NT2/D1 (cell line): Measurements from ENCODE around the gene LOXHD1.

Source experiments
- DNase-seq: peaks from one replicate; pipeline ENCODE4 v3.0.0-alpha.2; 2011; ENCODE audit warnings: low read depth, low spot score
- H3K27me3 ChIP-seq: 2 replicates; pipeline ENCODE4 v1.6.0; 2011; ENCODE audit warnings: mild to moderate bottlenecking; ENCODE audit not compliant: insufficient read length, insufficient read depth
- H3K36me3 ChIP-seq: 2 replicates; pipeline ENCODE4 v1.6.1; 2011; ENCODE audit warnings: mild to moderate bottlenecking, low read length, mixed read lengths; ENCODE audit not compliant: insufficient read depth, insufficient read length
- H3K4me1 ChIP-seq: 2 replicates; pipeline ENCODE4 v1.5.1; 2011; ENCODE audit not compliant: insufficient read depth, insufficient read length
- H3K4me3 ChIP-seq: 2 replicates; pipeline ENCODE4 v1.5.1; 2011; ENCODE audit warnings: low read depth; ENCODE audit not compliant: insufficient read length
- H3K9ac ChIP-seq: 2 replicates; pipeline ENCODE4 v1.6.0; 2011; ENCODE audit warnings: low read depth; ENCODE audit not compliant: insufficient read length
- H3K9me3 ChIP-seq: 2 replicates; pipeline ENCODE4 v1.5.1; 2011; ENCODE audit warnings: mild to moderate bottlenecking, low read length; ENCODE audit not compliant: insufficient read depth
- SUZ12 ChIP-seq: IDR thresholded peaks from 2 replicates; pipeline ENCODE4 v1.6.1; 2011; ENCODE audit not compliant: insufficient read length, insufficient read depth; ENCODE audit errors: extremely low read depth
- YY1 ChIP-seq: IDR thresholded peaks from 2 replicates; pipeline ENCODE4 v1.6.1; 2011; ENCODE audit not compliant: insufficient read length, insufficient read depth
- ZNF274 ChIP-seq: IDR thresholded peaks from 2 replicates; pipeline ENCODE4 v1.6.1; 2011; ENCODE audit warnings: mild to moderate bottlenecking, low read depth, low read length

LOXHD1 gene

GRCh38 chr18:46639386-46639785 lies 17.6 kb downstream of the LOXHD1 start:
- no peak overlapping the region for H3K9ac ChIP-seq
- TF ChIP-seq SUZ12 (no peak), YY1 (no peak), ZNF274 (no peak)
- no peak for DNase-seq
- no peaks in the 10 kb centered on the region for H3K9me3 ChIP-seq
- H3K36me3 ChIP-seq, result no peaks in the 10 kb centered on the region
- no peaks in the 10 kb centered on the region for H3K27me3 ChIP-seq
- no peaks in the 10 kb centered on the region for H3K4me1 ChIP-seq
- H3K4me3 ChIP-seq, result no peak overlapping the region

- H3K27me3 ChIP-seq, result no peaks in the 10 kb centered on the region
- TF ChIP-seq SUZ12 (no peak), ZNF274 (no peak), YY1 (no peak)
- no peak overlapping the region for H3K9ac ChIP-seq
- H3K9me3 ChIP-seq, result no peaks in the 10 kb centered on the region
- DNase-seq, result no peak
- H3K36me3 ChIP-seq, result no peaks in the 10 kb centered on the region
- no peaks in the 10 kb centered on the region for H3K4me1 ChIP-seq
- H3K4me3 ChIP-seq, result no peak overlapping the region
Observed at GRCh38 chr18:46636040-46636630, 20.9 kb downstream of the LOXHD1 start.

DNA sequence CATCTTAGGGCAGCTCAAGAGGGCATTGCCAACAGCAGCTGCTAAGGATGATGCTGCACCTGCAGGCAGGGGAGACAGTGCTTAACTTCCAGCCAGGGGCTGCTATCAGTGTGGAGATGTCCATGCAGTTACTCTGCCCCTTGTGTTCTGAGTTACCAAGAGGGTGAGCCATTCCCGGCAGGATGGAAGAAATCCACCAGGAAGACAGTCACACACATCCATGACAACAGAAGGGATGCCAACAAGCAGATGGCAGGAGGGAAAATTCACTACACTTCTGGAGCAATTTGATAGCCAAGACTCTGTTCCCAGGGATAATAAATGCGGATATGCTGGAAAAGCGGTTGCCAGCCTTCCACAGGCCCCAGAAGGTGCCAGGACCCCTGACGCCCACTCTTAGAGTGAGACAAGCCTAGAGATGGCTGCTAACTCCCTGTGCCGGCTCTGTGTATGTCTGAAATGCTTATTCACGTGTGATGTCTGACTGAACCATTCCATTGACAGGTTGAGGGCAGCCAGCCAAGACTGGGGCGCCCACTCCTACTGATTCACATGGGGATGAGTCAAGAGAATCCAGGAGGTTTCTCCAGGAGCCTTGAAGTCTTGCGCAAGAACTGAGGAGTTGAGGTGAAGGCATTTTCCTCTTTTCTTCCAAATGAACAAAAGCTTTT lies 24.5 kb downstream of the LOXHD1 start:
- H3K4me1 ChIP-seq, result no peaks in the 10 kb centered on the region
- no peak for TF ChIP-seq ZNF274
- no peak for TF ChIP-seq YY1
- no peak for TF ChIP-seq SUZ12
- H3K4me3 ChIP-seq, result no peak overlapping the region
- H3K9ac ChIP-seq, result no peak overlapping the region
- H3K36me3 ChIP-seq, result no peaks in the 10 kb centered on the region
- H3K27me3 ChIP-seq, result no peaks in the 10 kb centered on the region
- H3K9me3 ChIP-seq, result no peaks in the 10 kb centered on the region
- no peak for DNase-seq

DNA sequence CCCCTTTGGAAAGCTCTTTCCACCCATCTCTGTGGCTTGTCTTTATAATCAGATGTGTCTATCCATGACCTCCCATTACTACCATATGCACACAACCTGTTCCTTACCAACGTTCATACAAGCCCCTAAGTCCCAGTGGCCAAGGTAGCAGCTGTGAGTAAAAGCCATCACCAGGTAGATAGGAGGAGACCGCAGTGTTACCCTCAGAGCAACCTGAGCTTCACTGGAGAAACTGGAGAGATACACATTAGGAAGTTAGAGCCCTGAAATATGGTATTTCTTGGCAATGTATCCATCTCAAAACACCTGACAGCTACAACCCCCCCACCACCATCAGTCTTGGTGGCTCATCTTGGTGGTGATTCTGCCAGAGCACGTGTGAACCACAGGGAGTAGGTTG lies 26.0 kb downstream of the LOXHD1 start:
- no peaks in the 10 kb centered on the region for H3K36me3 ChIP-seq
- TF ChIP-seq ZNF274, result no peak
- no peak for TF ChIP-seq SUZ12
- TF ChIP-seq YY1, result no peak
- no peak overlapping the region for H3K4me3 ChIP-seq
- H3K9me3 ChIP-seq, result no peaks in the 10 kb centered on the region
- DNase-seq, result no peak
- H3K9ac ChIP-seq, result no peak overlapping the region
- H3K27me3 ChIP-seq, result no peaks in the 10 kb centered on the region
- no peaks in the 10 kb centered on the region for H3K4me1 ChIP-seq

DNA sequence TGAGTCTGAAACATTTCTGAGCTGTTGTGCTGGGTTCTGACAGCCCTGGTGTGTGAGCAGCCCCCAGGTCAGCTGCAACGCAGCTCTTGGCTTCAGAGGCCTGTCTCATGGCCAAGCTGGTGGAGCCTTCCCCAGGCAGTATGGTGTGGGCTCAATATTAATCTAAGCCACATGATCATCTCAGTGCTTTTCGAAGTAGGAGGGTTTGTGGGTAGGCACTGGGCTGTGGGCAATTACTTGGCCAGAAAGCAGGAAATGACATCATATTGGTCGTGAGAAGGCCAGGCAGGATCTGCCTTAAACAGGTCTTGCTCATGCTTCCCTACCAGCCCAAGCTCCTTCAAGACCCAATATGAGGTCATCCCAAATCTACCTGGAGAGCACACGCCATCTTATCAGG lies 26.9 kb downstream of the LOXHD1 start:
- Histone ChIP-seq H3K4me1 (no peaks in the 10 kb centered on the region), H3K9me3 (no peaks in the 10 kb centered on the region), H3K36me3 (no peaks in the 10 kb centered on the region), H3K4me3 (no peak overlapping the region), H3K9ac (no peak overlapping the region), H3K27me3 (no peaks in the 10 kb centered on the region)
- TF ChIP-seq ZNF274 (no peak), SUZ12 (no peak), YY1 (no peak)
- no peak for DNase-seq

DNA sequence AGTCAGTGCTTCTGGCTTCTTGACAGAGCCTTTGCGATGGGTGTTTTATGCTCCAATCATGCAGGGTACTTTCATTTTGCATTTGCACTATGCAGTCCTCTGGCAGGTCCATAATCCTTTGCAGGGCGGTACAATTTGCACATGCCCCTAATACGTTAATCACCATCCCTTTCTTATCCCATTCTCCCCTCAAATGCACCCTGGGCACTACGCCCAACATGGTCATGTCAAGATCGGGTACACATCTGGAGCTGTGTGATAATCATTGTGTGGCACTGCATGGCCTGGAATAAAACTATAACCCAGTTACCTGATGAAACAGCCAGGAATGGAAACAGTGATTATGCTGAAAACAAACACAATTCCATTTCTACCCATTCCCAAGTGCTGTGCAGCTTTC lies 27.7 kb downstream of the LOXHD1 start:
- Histone ChIP-seq H3K4me3 (no peak overlapping the region), H3K9me3 (no peaks in the 10 kb centered on the region), H3K9ac (no peak overlapping the region), H3K4me1 (no peaks in the 10 kb centered on the region), H3K27me3 (no peaks in the 10 kb centered on the region), H3K36me3 (no peaks in the 10 kb centered on the region)
- no peak for DNase-seq
- no peak for TF ChIP-seq ZNF274
- TF ChIP-seq YY1, result no peak
- TF ChIP-seq SUZ12, result no peak

- no peak for DNase-seq
- Histone ChIP-seq H3K9me3 (no peaks in the 10 kb centered on the region), H3K9ac (no peak overlapping the region), H3K4me1 (no peaks in the 10 kb centered on the region), H3K4me3 (no peak overlapping the region), H3K27me3 (no peaks in the 10 kb centered on the region), H3K36me3 (no peaks in the 10 kb centered on the region)
- TF ChIP-seq SUZ12, result no peak
- no peak for TF ChIP-seq ZNF274
- TF ChIP-seq YY1, result no peak
Observed at GRCh38 chr18:46628206-46628605, 28.8 kb downstream of the LOXHD1 start.
